Islet of Langerhans (tissue), 1 donor: ENCODE measurements around the gene EYS.

Source experiments
- FAIRE-seq: peaks from one replicate; lab custom pipeline; 2011; peaks lifted over from hg19 to GRCh38; lab: Jason Lieb, UNC

The EYS gene

GRCh38 chr6:63721181-63721580, 1985.8 kb downstream of the EYS start:
- no peak for FAIRE-seq

- FAIRE-seq = no peak
These were observed 1990.9 kb downstream of the EYS start for GRCh38 chr6:63716169-63716568.

DNA sequence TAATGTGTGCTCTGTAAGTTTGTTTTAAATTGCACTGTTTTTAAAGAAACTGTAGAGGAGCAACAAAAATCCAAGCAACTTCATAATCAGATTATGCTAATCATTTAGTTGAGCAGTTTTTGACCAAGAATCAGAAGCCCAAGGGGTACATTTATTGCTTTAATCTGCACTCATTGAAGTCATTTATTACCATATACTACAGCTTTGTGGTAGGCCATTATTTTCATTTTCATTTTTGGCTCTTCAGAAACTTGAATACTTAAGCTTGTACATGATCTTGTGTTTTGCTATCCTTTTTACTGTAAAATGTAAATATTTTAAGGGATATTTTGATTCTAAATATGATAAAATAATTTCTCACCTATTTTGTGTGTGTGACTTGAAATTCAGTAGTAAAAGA, 1992.9 kb downstream of the EYS start:
- no peak for FAIRE-seq

DNA sequence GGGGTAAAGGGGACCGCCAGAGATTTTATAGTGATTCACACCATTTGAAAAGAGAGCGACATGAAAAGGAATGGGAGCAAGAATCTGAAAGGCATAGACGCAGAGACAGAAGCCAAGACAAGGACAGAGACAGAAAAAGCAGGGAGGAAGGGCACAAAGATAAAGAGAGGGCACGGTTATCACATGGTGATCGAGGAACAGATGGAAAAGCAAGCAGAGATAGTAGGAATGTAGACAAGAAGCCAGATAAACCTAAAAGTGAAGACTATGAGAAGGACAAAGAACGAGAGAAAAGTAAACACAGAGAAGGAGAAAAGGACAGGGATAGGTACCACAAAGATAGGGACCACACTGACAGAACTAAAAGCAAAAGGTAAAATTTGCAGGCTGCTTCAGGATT, 1993.7 kb downstream of the EYS start:
- FAIRE-seq = no peak

DNA sequence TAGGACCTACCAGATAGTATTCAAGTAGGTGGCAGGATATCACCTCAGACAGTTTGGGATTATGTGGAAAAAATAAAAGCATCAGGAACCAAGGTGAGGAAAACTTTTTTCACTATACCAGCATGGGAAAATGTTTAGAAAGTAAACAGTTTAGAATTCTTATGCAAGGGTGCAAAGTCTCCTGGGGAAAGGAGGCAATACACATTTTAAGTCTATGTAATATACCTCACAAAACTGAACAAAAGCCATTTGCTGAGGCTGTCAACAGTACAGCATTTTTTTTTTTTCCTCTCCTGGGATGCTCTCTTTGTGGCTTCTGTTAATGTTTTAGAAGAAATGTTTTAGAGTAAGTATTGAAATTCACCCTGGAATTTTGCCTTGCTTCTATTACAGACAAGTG, 1997.9 kb downstream of the EYS start:
- no peak for FAIRE-seq

GRCh38 chr6:63708631-63709030, 1998.4 kb downstream of the EYS start:
- no peak for FAIRE-seq

DNA sequence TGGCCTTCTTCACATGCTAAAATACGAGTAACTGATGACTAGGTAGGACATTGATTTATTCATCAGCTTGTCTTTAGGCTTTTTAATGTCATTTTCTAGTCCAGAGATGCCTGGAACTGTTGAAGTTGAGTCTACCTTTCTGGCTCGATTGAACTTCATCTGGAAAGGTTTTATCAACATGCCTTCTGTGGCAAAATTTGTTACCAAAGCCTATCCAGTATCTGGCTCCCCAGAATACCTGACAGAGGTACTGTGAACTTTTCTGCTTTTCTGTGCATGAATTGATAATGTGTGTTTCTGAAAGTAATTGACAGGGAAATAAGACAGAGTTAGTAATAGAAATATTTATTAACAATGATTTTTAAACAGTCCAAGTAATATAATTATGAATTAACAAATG, 2000.4 kb downstream of the EYS start:
- FAIRE-seq = no peak

DNA sequence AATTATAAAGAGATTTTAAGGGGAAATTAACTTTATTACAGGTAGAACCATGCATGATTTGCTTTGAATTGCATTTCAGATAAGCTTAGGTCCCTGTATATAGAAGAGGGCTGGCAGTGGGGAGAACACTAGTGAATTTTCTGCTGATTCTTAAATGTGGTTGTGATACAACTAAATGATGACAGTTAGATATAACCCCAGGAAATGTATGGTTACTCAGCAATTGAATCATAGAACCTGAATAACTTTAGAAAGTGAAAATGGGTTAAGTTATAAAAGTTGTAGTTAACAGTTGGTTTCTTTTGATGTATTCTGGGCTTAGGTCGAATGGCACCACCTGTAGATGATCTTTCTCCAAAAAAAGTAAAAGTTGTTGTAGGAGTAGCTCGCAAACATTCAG, 2001.3 kb downstream of the EYS start:
- FAIRE-seq = no peak

- FAIRE-seq = no peak
These were observed 2016.8 kb downstream of the EYS start for GRCh38 chr6:63690221-63690620.

- FAIRE-seq = peak; percentile 24
These were observed 2017.6 kb downstream of the EYS start for GRCh38 chr6:63689421-63689820.

GRCh38 chr6:63685446-63686379, 2021.3 kb downstream of the EYS start:
- peak; percentile 89 for FAIRE-seq

DNA sequence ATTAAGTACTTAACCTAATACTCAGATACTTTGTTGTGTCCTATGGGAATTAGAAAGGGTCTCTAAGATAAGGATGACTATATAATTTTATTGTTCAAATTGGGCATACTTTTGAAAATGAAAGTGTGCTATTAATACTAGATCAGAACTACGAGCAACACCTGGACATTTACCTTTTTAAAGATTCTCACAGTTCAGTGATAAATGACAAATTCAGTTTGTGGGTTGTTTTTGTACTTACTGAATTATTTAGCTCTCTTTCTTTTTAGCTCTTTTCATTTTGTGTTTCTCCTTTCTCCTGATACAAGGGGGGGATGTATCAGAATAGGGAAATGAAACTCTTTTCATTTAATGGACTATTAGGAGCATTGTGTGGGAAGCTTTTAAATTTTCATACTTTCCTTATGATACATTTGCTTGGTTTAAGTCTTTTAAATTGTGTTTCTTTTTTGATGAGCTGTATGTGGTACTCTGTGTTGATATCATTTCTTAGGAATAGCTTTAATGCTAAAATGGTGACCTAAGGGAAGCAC, 2023.9 kb downstream of the EYS start:
- FAIRE-seq = no peak

GRCh38 chr6:63677282-63677681, 2029.7 kb downstream of the EYS start:
- peak; percentile 85 for FAIRE-seq

DNA sequence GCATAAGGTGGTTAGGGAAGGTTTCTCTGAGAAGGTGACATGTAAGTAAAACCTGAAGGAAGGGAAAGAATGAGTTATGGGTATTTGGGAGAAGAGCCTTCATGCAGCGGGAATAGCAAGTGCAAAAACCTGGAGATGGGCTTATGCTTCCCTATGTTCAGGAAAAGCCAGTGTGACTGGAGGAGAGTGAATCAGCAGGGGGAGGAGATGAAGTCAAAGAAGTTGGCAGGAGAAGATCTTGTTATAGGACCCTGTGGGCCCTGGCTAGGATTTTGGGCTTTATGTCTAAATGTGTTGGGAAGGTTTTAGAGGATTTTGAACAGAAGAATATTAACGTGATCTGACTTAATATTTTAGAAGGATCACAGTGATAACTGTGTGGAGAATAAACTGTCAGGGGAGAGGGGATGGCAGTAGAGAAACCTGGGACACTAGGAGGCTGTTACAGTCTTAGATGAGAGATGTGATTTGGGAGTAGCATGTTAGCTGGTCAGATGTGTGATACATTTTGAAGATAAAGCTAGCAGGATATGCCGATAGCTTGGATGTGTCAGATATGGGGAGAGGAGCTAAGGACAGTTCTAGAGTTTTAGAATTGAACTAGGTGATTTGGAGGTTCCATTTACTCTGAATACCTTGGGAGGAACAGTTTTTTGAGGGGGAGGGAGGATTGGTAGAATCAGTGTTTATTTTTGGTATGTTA, 2030.5 kb downstream of the EYS start:
- FAIRE-seq = no peak

- FAIRE-seq = no peak
These were observed 2031.9 kb downstream of the EYS start for GRCh38 chr6:63675138-63675537.

GRCh38 chr6:63674635-63675034, 2032.4 kb downstream of the EYS start:
- FAIRE-seq = no peak

DNA sequence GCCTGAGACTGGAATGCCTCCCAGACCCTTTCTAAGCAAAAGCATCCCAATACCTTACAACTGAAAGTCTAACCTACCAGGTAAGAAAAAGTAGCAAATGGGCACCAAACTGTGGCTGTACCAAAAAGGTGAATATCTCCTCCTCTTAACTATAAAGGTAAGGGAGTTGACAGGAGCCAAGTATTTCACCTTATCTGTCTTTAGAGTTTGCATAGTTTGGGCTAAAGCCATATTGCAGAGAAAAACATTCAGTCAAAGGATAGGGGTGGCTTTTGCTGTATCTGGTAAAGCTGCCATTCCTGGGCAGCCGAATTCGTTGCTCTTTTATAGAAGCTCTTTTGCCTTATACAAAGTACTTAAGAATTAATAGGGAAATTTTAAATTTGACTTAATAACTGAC, 2033.3 kb downstream of the EYS start:
- peak; percentile 56 for FAIRE-seq

DNA sequence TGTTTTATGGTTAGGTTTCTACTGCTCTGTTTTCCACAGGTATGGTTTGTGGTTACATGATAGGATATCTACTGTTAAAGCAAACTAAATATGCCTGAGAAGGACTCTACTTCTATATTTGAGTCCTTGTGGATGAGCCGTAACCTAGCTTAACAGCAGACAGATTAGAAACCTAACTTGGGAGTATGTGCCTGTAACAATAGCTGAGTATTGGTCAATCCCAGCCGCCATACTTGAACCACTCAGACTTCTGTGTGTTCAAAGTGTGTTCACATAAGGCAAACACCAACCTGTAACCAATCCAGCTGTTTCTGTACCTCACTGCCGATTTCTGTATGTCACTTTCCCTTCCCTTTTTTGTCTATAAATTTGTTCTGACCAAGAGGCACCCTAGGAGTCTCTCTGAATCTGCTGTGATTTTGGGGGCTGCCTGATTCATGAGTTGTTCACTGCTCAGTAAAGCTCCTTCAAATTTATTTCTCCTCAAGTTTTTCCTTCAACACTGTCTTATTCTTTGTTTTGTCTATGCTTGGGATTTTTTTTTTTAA, 2034.4 kb downstream of the EYS start:
- no peak for FAIRE-seq

- no peak for FAIRE-seq
These were observed 2035.8 kb downstream of the EYS start for GRCh38 chr6:63671098-63671754.
